HCT116 (cell line): ENCODE measurements around the gene ETHE1. TPM values are rescaled to one million over a fixed set of nuclear protein-coding genes. Genes with fewer than 3 reads are reported as not detected.

Source experiments
- ATAC-seq: fragments of 200-7000 bp; cut with Tn5 transposase; 2 replicates; pipeline ENCODE4 v1.9.1; 2020; ENCODE audit warnings: mild to moderate bottlenecking, moderate library complexity
- BruUV-seq: library from RNA; stranded (reverse); fragments of 400-500 nt; replicated peaks from 2 replicates; lab custom pipeline; 2021; lab: Mats Ljungman, UMichigan
- CTCF ChIA-PET: fragments of 300-600 bp; sonication (Branson Sonifier 250); formaldehyde crosslinking; loops from one replicate; lab custom pipeline; 2021; ENCODE audit warnings: antibody characterized with exemption; lab: Charles Lee
- POLR2A ChIA-PET: fragments of 300-600, 350-600 bp; sonication (Branson Sonifier 250); formaldehyde crosslinking; loops from one replicate; lab custom pipeline; 2021; ENCODE audit warnings: antibody characterized with exemption; lab: Charles Lee
- RAD21 ChIA-PET, 2 experiments: fragments of 300-600 bp; sonication (Branson Sonifier 250); formaldehyde crosslinking; loops; one replicate each; lab custom pipeline; 2023; ENCODE audit warnings: low total read pairs in 2 of 2; ENCODE audit not compliant: uncharacterized antibody in 2 of 2, unreplicated experiment in 2 of 2, low non-redundant PET in 1 of 2; lab: Charles Lee
- DNase-seq: peaks from one replicate; pipeline ENCODE4 v3.0.0-alpha.2; 2010; ENCODE audit warnings: low read depth, low spot score
- H2AFZ ChIP-seq: fragments of 200-600 bp; shearing (Covaris generic), sonication (generic); 2 replicates; pipeline ENCODE4 v1.6.1; 2017; ENCODE audit warnings: low read depth, mixed run types, mixed read lengths, antibody characterized with exemption, low read length; ENCODE audit not compliant: poor library complexity, severe bottlenecking
- H3K27ac ChIP-seq: 2 replicates; pipeline ENCODE4 v1.5.1; 2012; ENCODE audit warnings: low read depth, low read length
- H3K27me3 ChIP-seq: fragments of 200-600 bp; sonication (generic); 2 replicates; pipeline ENCODE4 v1.6.1; 2016; ENCODE audit warnings: mixed run types, low read length, mixed read lengths; ENCODE audit not compliant: insufficient read depth
- H3K36me3 ChIP-seq, 2 experiments: fragments of 200-500 bp in 1 of 2; fragments of 200-600 bp in 1 of 2; sonication (Bioruptor generic) in 1 of 2; sonication (generic) in 1 of 2; 2 replicates each; pipeline versions ENCODE4 v1.5.1 to v1.6.1; 2014 to 2016; ENCODE audit warnings: low read length in 2 of 2, inconsistent platforms in 1 of 2, mixed read lengths in 1 of 2, mixed run types in 1 of 2; ENCODE audit not compliant: insufficient read depth in 2 of 2, control insufficient read depth in 1 of 2
- H3K4me1 ChIP-seq, 2 experiments: fragments of 200-600 bp in 1 of 2; sonication (generic) in 1 of 2; 2 replicates each; pipeline versions ENCODE4 v1.5.1 to v1.6.1; 2012 to 2017; ENCODE audit warnings: low read length in 2 of 2, inconsistent platforms in 1 of 2, mild to moderate bottlenecking in 1 of 2, mixed read lengths in 1 of 2, mixed run types in 1 of 2, moderate library complexity in 1 of 2; ENCODE audit not compliant: insufficient read depth in 2 of 2, control insufficient read depth in 1 of 2
- H3K4me2 ChIP-seq: fragments of 200-600 bp; sonication (generic); 2 replicates; pipeline ENCODE4 v1.6.1; 2017; ENCODE audit warnings: mixed run types, low read length, mixed read lengths
- H3K4me3 ChIP-seq, 2 experiments: fragments of 200-600 bp in 1 of 2; sonication (generic) in 1 of 2; replicated peaks in 1 of 2; 2 replicates each; pipeline ENCODE4 v1.5.1; 2011 to 2016; ENCODE audit warnings: low read length in 2 of 2, control low read depth in 1 of 2, low read depth in 1 of 2, mild to moderate bottlenecking in 1 of 2, mixed read lengths in 1 of 2, mixed run types in 1 of 2
- H3K79me2 ChIP-seq: fragments of 200-600 bp; sonication (generic); 2 replicates; pipeline ENCODE4 v1.6.1; 2017; ENCODE audit warnings: mild to moderate bottlenecking, mixed run types, low read length, moderate library complexity, mixed read lengths; ENCODE audit not compliant: insufficient read depth
- H3K9ac ChIP-seq: fragments of 200-600 bp; sonication (generic); 2 replicates; pipeline ENCODE4 v1.6.1; 2016; ENCODE audit warnings: low read length, mixed read lengths
- H3K9me2 ChIP-seq: fragments of 200-600 bp; sonication (generic), shearing (Covaris generic); 2 replicates; pipeline ENCODE4 v1.6.1; 2017; ENCODE audit warnings: mixed run types, mild to moderate bottlenecking, moderate library complexity; ENCODE audit not compliant: insufficient read depth
- H3K9me3 ChIP-seq, 2 experiments: fragments of 200-500 bp in 1 of 2; fragments of 200-600 bp in 1 of 2; sonication (Bioruptor generic) in 1 of 2; sonication (generic) in 1 of 2; 2 replicates each; pipeline ENCODE4 v1.6.1; 2014 to 2017; ENCODE audit warnings: low read length in 2 of 2, mixed read lengths in 2 of 2, inconsistent platforms in 1 of 2, low read depth in 1 of 2, mild to moderate bottlenecking in 1 of 2, mixed run types in 1 of 2, moderate library complexity in 1 of 2; ENCODE audit not compliant: control insufficient read depth in 1 of 2, insufficient read depth in 1 of 2
- H4K20me1 ChIP-seq: fragments of 200-600 bp; sonication (generic), shearing (Covaris generic); 2 replicates; pipeline ENCODE4 v1.6.1; 2017; ENCODE audit warnings: mixed run types, mild to moderate bottlenecking, moderate library complexity; ENCODE audit not compliant: insufficient read depth
- CEBPB ChIP-seq: IDR thresholded peaks from 2 replicates; pipeline ENCODE4 v1.6.1; 2012; ENCODE audit warnings: low read depth
- EGR1 ChIP-seq: IDR thresholded peaks from 2 replicates; pipeline ENCODE4 v1.6.1; 2012; ENCODE audit warnings: low read depth
- EZH2 ChIP-seq: fragments of 200-600 bp; sonication (generic); IDR thresholded peaks from 2 replicates; pipeline ENCODE4 v1.6.1; 2017; ENCODE audit warnings: antibody characterized with exemption, mixed run types
- EZH2phosphoT487 ChIP-seq: fragments of 200-600 bp; IDR thresholded peaks from 2 replicates; pipeline ENCODE4 v1.6.1; 2018; ENCODE audit warnings: antibody characterized with exemption, borderline replicate concordance
- FOSL1 ChIP-seq: IDR thresholded peaks from 2 replicates; pipeline ENCODE4 v1.6.1; 2012; ENCODE audit warnings: low read depth
- JUND ChIP-seq: IDR thresholded peaks from 2 replicates; pipeline ENCODE4 v1.6.1; 2012
- POLR2AphosphoS5 ChIP-seq: IDR thresholded peaks from 2 replicates; pipeline ENCODE4 v1.6.1; 2011; ENCODE audit warnings: mild to moderate bottlenecking, low read depth, low read length, moderate library complexity
- SIN3A ChIP-seq: IDR thresholded peaks from 2 replicates; pipeline ENCODE4 v1.6.1; 2012; ENCODE audit warnings: low read depth
- SP1 ChIP-seq: IDR thresholded peaks from 2 replicates; pipeline ENCODE4 v1.6.1; 2012; ENCODE audit warnings: low read depth
- SRF ChIP-seq: IDR thresholded peaks from 2 replicates; pipeline ENCODE4 v1.6.1; 2012; ENCODE audit warnings: low read depth
- TCF7L2 ChIP-seq: IDR thresholded peaks from 2 replicates; pipeline ENCODE4 v1.7.0; 2011; ENCODE audit warnings: borderline replicate concordance, inconsistent platforms; ENCODE audit not compliant: insufficient read depth, insufficient read length; ENCODE audit errors: extremely low read depth
- YY1 ChIP-seq: IDR thresholded peaks from 2 replicates; pipeline ENCODE4 v1.6.1; 2011; ENCODE audit warnings: low read length, low read depth, moderate library complexity, mild to moderate bottlenecking; ENCODE audit not compliant: insufficient replicate concordance; ENCODE audit errors: extremely low read depth
- ZFX ChIP-seq: fragments of 450-650 bp; IDR thresholded peaks from 2 replicates; pipeline ENCODE4 v1.6.1; 2017
- intact Hi-C: fragments of 100-400 bp; cut with micrococcal nuclease; formaldehyde crosslinking; loops from 2 replicates; pipeline ENCODE4 v1.10.0; 2022
- total RNA-seq: library from RNA; stranded (reverse); gene quantifications from one replicate; pipeline ENCODE4 v1.2.1, GENCODE V29; 2021; ENCODE audit not compliant: unreplicated experiment
- TF ChIP-seq, protein P1 (sequence below): IDR thresholded peaks from 2 replicates; pipeline ENCODE4 v1.6.1; 2012
- TF ChIP-seq, protein P2 (sequence below): IDR thresholded peaks from 2 replicates; pipeline ENCODE4 v1.6.1; 2011; ENCODE audit warnings: mild to moderate bottlenecking, low read length, moderate library complexity; ENCODE audit not compliant: insufficient replicate concordance; ENCODE audit errors: extremely low read depth
- TF ChIP-seq, protein P3 (sequence below): IDR thresholded peaks from 2 replicates; pipeline ENCODE4 v1.6.1; 2012; ENCODE audit warnings: low read depth
- TF ChIP-seq, protein P4 (sequence below): IDR thresholded peaks from 2 replicates; pipeline ENCODE4 v1.6.1; 2012

The ETHE1 gene
- total RNA-seq, 1 experiment from 2014 or later = 64.3 TPM

DNA sequence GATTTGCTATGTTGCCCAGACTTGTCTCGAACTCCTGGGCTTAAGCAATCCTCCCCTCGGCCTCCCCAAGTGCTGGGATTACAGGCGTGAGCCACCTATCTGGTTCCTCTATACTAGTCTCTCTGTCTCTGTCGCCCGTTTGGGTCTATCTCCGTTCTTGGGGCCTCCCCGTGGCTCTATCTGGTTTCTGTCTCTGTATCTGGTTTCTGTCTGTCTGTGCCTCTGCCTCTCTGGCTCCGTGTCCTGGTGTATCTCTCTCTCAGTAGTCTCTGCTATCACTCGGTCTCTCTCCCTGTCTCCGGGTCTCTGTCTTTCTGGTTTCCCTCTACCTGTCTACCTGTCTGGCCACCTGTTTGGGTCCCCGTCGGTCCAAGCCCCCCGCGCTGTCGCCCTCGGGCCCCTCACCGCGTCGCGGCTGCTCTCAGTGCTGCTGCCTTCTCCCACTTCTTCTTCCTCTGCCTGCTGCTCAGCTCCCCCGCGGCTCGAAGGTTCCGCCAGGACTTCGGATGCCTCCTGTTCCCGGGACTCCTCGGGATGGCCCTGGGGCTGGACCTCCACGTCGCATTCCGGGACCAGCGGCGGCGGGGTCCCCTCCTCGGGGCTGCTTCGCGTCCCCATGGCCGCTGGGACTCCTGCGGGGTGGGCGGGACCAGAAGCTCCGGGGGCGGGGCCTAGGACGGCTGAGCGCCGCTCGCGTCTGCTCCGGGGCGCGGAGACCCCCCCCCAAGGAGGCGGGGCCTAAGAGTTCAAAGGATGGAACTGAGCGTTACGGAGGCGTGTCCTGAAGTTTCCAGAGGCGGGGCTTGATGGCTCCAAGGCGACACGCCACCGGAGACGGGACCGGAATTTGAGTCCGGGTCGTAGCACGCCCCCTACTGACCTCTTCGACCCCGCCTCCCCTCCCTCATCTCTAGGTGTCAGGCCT, 23.2 kb downstream of the ETHE1 start:
- BruUV-seq = no TSS peak
- ATAC-seq (peak; percentile 95), DNase-seq (peak; percentile 83)
- Histone ChIP-seq H3K36me3 (peaks cover 4 to 5% of the 10 kb centered on the region in 2 experiments; a peak in 2 of 4 replicates), H3K79me2 (no peaks in the 10 kb centered on the region), H3K4me3 (peak overlapping the region; percentile 84 to 87), H3K4me1 (peaks cover 9 to 20% of the 10 kb centered on the region in 2 experiments; a peak in 3 of 4 replicates), H3K27ac (peak overlapping the region; percentile 64), H4K20me1 (no peaks in the 10 kb centered on the region), H3K9me3 (no peaks in the 10 kb centered on the region), H3K9ac (peak overlapping the region; percentile 83), H3K27me3 (no peaks in the 10 kb centered on the region), H2AFZ (peak overlapping the region; percentile 68), H3K4me2 (peak overlapping the region; percentile 100), H3K9me2 (no peaks in the 10 kb centered on the region)
- ChIA-PET RAD21 (interaction anchor here (0.5 to 1.3 kb wide), 5 partner anchors 11 to 57 kb away, joined by 3 to 4 read pairs (median 3); no protein-coding TSS in a partner anchor), POLR2A (interaction anchor here (0.7 to 1.0 kb wide), 5 partner anchors 14 to 93 kb away, joined by 3 to 4 read pairs (median 3); partner anchors contain the start of genes IRGQ and ZNF576), CTCF (interaction anchor here (1.0 to 2.8 kb wide), 3 partner anchors 16 to 56 kb away, joined by 4 to 20 read pairs (median 6); no protein-coding TSS in a partner anchor)
- intact Hi-C loops = no loop called here
- TF ChIP-seq EZH2phosphoT487 (no peak), EGR1 (no peak; the same call in 1 of the 2 replicates), SP1 (peak; percentile 36; the same call in 1 of the 2 replicates), SIN3A (no peak), FOSL1 (no peak), TCF7L2 (peak; percentile 87), JUND (no peak), YY1 (peak; percentile 78), POLR2AphosphoS5 (peak; percentile 72), ZFX (no peak), SRF (no peak), EZH2 (no peak), CEBPB (no peak)
- TF ChIP-seq, protein P1, sequence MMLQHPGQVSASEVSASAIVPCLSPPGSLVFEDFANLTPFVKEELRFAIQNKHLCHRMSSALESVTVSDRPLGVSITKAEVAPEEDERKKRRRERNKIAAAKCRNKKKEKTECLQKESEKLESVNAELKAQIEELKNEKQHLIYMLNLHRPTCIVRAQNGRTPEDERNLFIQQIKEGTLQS = no peak
- TF ChIP-seq, protein P2, sequence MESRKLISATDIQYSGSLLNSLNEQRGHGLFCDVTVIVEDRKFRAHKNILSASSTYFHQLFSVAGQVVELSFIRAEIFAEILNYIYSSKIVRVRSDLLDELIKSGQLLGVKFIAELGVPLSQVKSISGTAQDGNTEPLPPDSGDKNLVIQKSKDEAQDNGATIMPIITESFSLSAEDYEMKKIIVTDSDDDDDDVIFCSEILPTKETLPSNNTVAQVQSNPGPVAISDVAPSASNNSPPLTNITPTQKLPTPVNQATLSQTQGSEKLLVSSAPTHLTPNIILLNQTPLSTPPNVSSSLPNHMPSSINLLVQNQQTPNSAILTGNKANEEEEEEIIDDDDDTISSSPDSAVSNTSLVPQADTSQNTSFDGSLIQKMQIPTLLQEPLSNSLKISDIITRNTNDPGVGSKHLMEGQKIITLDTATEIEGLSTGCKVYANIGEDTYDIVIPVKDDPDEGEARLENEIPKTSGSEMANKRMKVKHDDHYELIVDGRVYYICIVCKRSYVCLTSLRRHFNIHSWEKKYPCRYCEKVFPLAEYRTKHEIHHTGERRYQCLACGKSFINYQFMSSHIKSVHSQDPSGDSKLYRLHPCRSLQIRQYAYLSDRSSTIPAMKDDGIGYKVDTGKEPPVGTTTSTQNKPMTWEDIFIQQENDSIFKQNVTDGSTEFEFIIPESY = no peak
- TF ChIP-seq, protein P3, sequence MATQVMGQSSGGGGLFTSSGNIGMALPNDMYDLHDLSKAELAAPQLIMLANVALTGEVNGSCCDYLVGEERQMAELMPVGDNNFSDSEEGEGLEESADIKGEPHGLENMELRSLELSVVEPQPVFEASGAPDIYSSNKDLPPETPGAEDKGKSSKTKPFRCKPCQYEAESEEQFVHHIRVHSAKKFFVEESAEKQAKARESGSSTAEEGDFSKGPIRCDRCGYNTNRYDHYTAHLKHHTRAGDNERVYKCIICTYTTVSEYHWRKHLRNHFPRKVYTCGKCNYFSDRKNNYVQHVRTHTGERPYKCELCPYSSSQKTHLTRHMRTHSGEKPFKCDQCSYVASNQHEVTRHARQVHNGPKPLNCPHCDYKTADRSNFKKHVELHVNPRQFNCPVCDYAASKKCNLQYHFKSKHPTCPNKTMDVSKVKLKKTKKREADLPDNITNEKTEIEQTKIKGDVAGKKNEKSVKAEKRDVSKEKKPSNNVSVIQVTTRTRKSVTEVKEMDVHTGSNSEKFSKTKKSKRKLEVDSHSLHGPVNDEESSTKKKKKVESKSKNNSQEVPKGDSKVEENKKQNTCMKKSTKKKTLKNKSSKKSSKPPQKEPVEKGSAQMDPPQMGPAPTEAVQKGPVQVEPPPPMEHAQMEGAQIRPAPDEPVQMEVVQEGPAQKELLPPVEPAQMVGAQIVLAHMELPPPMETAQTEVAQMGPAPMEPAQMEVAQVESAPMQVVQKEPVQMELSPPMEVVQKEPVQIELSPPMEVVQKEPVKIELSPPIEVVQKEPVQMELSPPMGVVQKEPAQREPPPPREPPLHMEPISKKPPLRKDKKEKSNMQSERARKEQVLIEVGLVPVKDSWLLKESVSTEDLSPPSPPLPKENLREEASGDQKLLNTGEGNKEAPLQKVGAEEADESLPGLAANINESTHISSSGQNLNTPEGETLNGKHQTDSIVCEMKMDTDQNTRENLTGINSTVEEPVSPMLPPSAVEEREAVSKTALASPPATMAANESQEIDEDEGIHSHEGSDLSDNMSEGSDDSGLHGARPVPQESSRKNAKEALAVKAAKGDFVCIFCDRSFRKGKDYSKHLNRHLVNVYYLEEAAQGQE = no peak
- TF ChIP-seq, protein P4, sequence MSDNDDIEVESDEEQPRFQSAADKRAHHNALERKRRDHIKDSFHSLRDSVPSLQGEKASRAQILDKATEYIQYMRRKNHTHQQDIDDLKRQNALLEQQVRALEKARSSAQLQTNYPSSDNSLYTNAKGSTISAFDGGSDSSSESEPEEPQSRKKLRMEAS = no peak; the same call in 1 of the 2 replicates
